GM13976 (cell line): ENCODE data around the gene CLDN6.
A peak's percentile ranks its signal among the peaks of the same experiment; 100 is the strongest.

ENCODE experiments used
- DNase-seq: peaks from one replicate; pipeline ENCODE4 v3.0.0; 2012; ENCODE audit warnings: low spot score
- in situ Hi-C: fragments of 300-500 bp; cut with MboI; formaldehyde crosslinking; loops from one replicate; pipeline ENCODE4 v1.12.0; 2022; ENCODE audit warnings: low sequenced_read_pairs, mixed read lengths, inconsistent platforms; ENCODE audit not compliant: unreplicated experiment
- TF ChIP-seq, protein P1 (sequence below): IDR thresholded peaks from 2 replicates; pipeline ENCODE4 v1.5.1; 2012; ENCODE audit warnings: borderline replicate concordance, mild to moderate bottlenecking; ENCODE audit not compliant: insufficient read depth; ENCODE audit errors: extremely low read depth, missing control alignments, control extremely low read depth

CLDN6 gene

DNA sequence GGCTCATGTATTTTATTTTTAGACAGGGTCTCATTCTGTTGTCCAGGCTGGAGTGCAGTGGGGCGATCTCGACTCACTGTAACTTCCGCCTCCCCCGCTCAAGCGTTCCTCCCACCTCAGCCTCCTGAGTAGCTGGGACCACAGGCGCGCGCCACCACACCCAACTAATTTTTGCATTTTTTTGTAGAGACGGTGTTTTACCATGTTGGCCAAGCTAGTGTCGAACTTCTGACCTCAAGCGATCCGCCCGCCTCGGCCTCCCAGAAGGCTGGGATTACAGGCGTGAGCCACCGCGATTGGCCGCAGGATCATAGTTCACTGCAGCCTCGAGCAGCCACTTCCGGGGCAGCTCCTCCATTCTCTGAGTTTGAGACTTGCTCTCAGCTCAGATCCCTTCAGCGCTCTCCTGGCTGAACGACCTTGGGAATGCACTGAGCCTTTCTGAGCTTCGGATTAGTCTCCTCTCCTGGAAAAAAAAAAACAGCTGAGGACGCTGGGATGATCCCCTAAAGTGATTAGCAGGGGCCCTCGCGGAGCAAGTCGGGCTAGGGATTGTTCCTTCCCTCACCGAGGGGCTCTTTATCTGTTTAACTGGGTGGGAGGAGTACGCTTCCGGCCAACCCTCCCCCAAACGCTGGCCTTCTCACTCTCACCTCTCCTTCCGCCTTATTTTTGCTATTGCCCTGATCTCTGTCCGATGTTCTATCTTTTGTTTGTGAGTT lies 36.6 kb downstream of the CLDN6 start:
- no peak for DNase-seq
- in situ Hi-C loops, result no loop called here
- TF ChIP-seq, protein P1, sequence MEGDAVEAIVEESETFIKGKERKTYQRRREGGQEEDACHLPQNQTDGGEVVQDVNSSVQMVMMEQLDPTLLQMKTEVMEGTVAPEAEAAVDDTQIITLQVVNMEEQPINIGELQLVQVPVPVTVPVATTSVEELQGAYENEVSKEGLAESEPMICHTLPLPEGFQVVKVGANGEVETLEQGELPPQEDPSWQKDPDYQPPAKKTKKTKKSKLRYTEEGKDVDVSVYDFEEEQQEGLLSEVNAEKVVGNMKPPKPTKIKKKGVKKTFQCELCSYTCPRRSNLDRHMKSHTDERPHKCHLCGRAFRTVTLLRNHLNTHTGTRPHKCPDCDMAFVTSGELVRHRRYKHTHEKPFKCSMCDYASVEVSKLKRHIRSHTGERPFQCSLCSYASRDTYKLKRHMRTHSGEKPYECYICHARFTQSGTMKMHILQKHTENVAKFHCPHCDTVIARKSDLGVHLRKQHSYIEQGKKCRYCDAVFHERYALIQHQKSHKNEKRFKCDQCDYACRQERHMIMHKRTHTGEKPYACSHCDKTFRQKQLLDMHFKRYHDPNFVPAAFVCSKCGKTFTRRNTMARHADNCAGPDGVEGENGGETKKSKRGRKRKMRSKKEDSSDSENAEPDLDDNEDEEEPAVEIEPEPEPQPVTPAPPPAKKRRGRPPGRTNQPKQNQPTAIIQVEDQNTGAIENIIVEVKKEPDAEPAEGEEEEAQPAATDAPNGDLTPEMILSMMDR, result no peak

DNA sequence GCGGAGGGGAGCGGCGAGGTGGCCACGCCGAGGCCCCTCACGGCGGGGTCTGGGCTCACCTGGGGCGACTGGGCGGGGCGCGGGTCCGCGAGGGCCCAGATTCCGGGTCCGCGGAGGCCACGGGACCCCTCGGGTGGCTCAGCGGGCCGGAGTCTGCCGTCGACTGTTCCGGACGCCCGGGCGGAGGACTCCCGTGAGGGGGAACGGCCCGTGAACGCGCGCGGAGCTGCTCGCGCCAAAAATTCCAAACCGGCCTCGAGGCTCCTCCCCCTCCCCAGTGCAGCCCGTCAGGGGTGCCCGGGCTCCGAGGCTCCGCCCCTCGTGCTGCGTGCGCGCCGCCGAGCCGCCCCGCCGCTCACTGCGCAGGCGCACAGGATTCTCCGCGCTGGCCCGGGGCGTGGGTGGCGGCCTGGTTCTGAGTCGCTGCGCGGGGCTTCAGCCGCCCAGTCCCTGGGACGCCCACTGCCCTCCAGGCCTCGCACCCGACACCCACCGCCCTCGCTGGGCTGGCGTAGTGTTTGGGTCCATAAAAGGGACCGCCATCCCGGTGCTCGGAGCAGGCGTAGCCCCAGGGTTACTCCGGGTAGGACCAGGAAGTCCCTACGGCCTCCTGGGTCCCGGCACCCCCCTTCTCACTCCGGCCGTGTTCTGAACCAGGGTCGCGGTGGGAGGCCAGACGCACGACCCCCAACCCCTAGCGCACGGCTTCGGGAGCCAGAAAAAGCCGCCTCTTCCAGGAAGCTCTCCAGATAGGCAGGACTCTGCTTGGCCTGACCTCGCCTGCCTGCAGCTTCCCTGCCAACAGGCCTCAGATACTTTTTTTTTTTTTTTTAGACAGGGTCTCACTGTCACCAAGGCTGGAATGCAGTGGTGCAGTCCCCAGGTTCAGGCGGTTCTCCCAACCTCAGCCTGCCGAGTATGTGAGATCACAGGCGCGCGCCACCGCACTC lies 37.5 kb downstream of the CLDN6 start, which contains the start of gene PKMYT1:
Gene PKMYT1, minus strand, starts transcription at position 220 of the 950 bp plus-strand sequence. CDS start 789 bp downstream, outside the sequence.
- TF ChIP-seq, protein P1, result no peak
- in situ Hi-C loops, result no loop called here
- DNase-seq, result peak; percentile 100

DNA sequence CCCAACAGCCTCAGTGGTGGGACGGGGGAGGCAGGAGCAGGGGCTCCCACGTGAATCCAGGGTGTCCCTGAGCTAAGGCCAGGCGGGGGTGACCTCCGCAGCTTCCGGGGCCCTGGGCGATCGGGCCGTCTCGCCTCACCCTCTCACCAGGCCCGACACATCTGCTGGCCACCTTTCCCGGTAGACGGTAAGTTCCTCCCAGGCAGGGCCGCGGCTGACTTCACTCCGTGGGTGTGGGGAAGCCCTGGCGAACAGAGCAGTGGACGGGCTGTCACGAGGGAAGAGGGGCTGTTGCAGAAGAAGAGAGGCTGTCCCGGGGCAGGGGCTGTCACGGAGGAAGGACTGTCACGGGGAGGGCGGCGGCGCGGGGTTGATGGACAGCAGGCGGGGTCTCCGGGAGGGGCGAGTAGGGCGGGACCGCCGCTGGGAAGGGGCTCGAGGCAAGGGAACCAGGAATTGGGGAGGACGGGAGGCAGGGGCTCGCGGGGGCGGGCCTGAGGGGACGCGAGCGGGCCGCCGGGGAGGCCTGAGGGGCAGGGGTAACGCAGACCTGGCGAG lies 38.2 kb downstream of the CLDN6 start:
- in situ Hi-C loops, result no loop called here
- no peak for DNase-seq
- TF ChIP-seq, protein P1, result no peak

DNA sequence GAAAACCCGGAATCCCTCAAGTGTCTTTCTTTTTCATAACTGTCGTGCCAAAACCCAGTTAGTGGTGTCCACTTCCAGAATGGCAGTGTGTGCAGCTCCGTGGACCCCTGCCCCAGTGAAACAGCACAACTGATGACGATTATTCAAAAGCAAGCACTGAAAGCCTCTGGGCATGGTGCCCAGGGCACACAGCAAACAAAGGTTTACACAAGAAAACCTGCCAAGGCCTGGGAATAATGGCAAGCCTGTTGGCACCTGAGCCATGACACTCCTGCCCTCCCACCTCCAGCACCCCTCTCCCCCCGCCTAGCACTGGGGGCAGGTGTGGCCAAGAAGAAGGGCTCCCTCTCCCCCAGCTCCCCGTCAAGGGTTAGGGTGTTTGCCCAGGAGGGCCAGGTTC lies 40.5 kb downstream of the CLDN6 start:
- TF ChIP-seq, protein P1, result no peak
- DNase-seq, result no peak
- in situ Hi-C loops, result no loop called here

DNA sequence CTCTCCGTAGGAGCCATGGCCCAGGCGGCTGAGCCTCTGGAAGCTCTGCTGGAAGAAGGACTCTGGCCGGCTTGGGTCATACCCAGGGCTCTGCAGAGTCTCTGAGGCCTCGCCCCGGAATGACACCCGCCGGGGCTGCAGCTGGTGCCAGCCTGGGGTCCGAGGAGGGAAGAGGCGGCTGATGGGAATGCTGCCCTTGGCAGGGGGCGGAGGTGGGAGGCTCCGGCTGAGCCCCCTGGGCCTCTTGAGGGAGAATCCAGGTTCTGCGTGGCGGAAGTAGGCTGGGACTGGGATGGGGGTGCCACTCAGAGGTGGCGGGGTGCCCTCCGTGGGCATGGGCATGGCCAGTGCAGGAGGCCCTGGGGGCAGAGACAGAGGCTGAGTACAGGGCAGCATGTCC lies 41.3 kb downstream of the CLDN6 start:
- TF ChIP-seq, protein P1, result no peak
- in situ Hi-C loops, result no loop called here
- no peak for DNase-seq

DNA sequence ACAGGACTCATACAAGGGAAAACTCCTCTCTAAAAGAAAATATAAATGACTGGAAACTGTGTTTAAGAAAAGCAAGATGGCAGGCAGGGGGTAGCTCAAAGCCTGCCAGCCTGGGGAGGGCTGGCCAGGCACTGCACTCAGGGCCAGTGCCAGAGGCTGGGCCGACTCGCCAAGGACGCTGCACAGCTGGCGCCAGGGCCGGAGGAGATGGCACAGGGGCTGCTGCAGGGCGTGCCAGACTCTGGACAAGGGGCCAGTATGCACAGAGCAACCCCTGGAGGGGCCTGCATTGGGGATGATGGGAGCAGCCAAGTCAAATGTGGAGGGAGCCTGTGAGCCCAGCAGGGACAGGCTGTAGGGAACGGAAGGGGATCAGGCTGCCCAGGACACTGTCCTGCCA lies 41.8 kb downstream of the CLDN6 start:
- TF ChIP-seq, protein P1, result no peak
- DNase-seq, result no peak
- in situ Hi-C loops, result no loop called here
